HEK293 (cell line): Measurements from ENCODE around the gene DAPP1.
A peak's percentile ranks its signal among the peaks of the same experiment; 100 is the strongest.

Source experiments
- GLI4 ChIP-seq: fragments of 450-650 bp; formaldehyde crosslinking; IDR thresholded peaks from 2 replicates; pipeline ENCODE4 v1.5.1; 2016; ENCODE audit warnings: missing biosample characterization, missing genetic modification characterization
- KLF8 ChIP-seq: fragments of 450-650 bp; formaldehyde crosslinking; IDR thresholded peaks from 2 replicates; pipeline ENCODE4 v1.5.1; 2016; ENCODE audit warnings: missing biosample characterization, missing genetic modification characterization
- PRDM2 ChIP-seq: fragments of 450-650 bp; formaldehyde crosslinking; IDR thresholded peaks from 2 replicates; pipeline ENCODE4 v1.5.1; 2016; ENCODE audit warnings: missing biosample characterization, missing genetic modification characterization, borderline replicate concordance
- SCRT2 ChIP-seq: fragments of 450-650 bp; formaldehyde crosslinking; IDR thresholded peaks from 2 replicates; pipeline ENCODE4 v1.5.1; 2016; ENCODE audit warnings: missing biosample characterization, missing genetic modification characterization
- YY1 ChIP-seq: fragments of 450-650 bp; formaldehyde crosslinking; IDR thresholded peaks from 2 replicates; pipeline ENCODE4 v1.5.1; 2018; ENCODE audit warnings: missing biosample characterization, missing genetic modification characterization
- ZBTB21 ChIP-seq: fragments of 450-650 bp; formaldehyde crosslinking; IDR thresholded peaks from 2 replicates; pipeline ENCODE4 v1.5.1; 2017; ENCODE audit warnings: missing biosample characterization, missing genetic modification characterization
- ZBTB48 ChIP-seq: fragments of 450-650 bp; formaldehyde crosslinking; IDR thresholded peaks from 2 replicates; pipeline ENCODE4 v1.5.1; 2016; ENCODE audit warnings: missing biosample characterization, missing genetic modification characterization
- ZEB2 ChIP-seq: fragments of 450-650 bp; formaldehyde crosslinking; IDR thresholded peaks from 2 replicates; pipeline ENCODE4 v1.5.1; 2016; ENCODE audit warnings: missing biosample characterization, missing genetic modification characterization
- ZFP41 ChIP-seq: fragments of 450-650 bp; formaldehyde crosslinking; IDR thresholded peaks from 2 replicates; pipeline ENCODE4 v1.5.1; 2016; ENCODE audit warnings: missing biosample characterization, missing genetic modification characterization, borderline replicate concordance
- ZNF133 ChIP-seq: fragments of 450-650 bp; formaldehyde crosslinking; IDR thresholded peaks from 2 replicates; pipeline ENCODE4 v1.5.1; 2016; ENCODE audit warnings: missing biosample characterization, missing genetic modification characterization
- ZNF18 ChIP-seq: fragments of 450-650 bp; formaldehyde crosslinking; IDR thresholded peaks from 2 replicates; pipeline ENCODE4 v1.5.1; 2016; ENCODE audit warnings: missing biosample characterization, missing genetic modification characterization
- ZNF2 ChIP-seq: fragments of 450-650 bp; formaldehyde crosslinking; IDR thresholded peaks from 2 replicates; pipeline ENCODE4 v1.5.1; 2016; ENCODE audit warnings: missing biosample characterization, missing genetic modification characterization
- ZNF211 ChIP-seq: fragments of 450-650 bp; formaldehyde crosslinking; IDR thresholded peaks from 2 replicates; pipeline ENCODE4 v1.5.1; 2016; ENCODE audit warnings: low read depth, missing biosample characterization, missing genetic modification characterization
- ZNF23 ChIP-seq: fragments of 450-650 bp; formaldehyde crosslinking; IDR thresholded peaks from 2 replicates; pipeline ENCODE4 v1.5.1; 2016; ENCODE audit warnings: missing biosample characterization, missing genetic modification characterization, borderline replicate concordance
- ZNF274 ChIP-seq, 2 experiments: fragments of 200-500 bp in 1 of 2; fragments of 450-650 bp in 1 of 2; sonication (Bioruptor generic) in 1 of 2; formaldehyde crosslinking in 1 of 2; IDR thresholded peaks; 2 replicates each; pipeline versions ENCODE4 v1.5.1 to v1.6.1; 2014 to 2016; ENCODE audit warnings: borderline replicate concordance in 1 of 2, inconsistent platforms in 1 of 2, low read length in 1 of 2, missing biosample characterization in 1 of 2, missing genetic modification characterization in 1 of 2
- ZNF280D ChIP-seq: fragments of 450-650 bp; formaldehyde crosslinking; IDR thresholded peaks from 2 replicates; pipeline ENCODE4 v1.5.1; 2016; ENCODE audit warnings: missing biosample characterization, missing genetic modification characterization
- ZNF398 ChIP-seq: fragments of 450-650 bp; formaldehyde crosslinking; IDR thresholded peaks from 2 replicates; pipeline ENCODE4 v1.5.1; 2017; ENCODE audit warnings: missing biosample characterization, missing genetic modification characterization
- ZNF426 ChIP-seq: fragments of 450-650 bp; formaldehyde crosslinking; IDR thresholded peaks from 2 replicates; pipeline ENCODE4 v1.5.1; 2017; ENCODE audit warnings: missing biosample characterization, missing genetic modification characterization, mild to moderate bottlenecking, inconsistent platforms, moderate library complexity
- ZNF449 ChIP-seq: fragments of 450-650 bp; formaldehyde crosslinking; IDR thresholded peaks from 2 replicates; pipeline ENCODE4 v1.5.1; 2017; ENCODE audit warnings: missing biosample characterization, mild to moderate bottlenecking, missing genetic modification characterization, moderate library complexity
- ZNF488 ChIP-seq: fragments of 450-650 bp; formaldehyde crosslinking; IDR thresholded peaks from 2 replicates; pipeline ENCODE4 v1.5.1; 2016; ENCODE audit warnings: missing biosample characterization, missing genetic modification characterization
- ZNF501 ChIP-seq: fragments of 450-650 bp; formaldehyde crosslinking; IDR thresholded peaks from 2 replicates; pipeline ENCODE4 v1.5.1; 2016; ENCODE audit warnings: missing biosample characterization, missing genetic modification characterization
- ZNF610 ChIP-seq: fragments of 450-650 bp; formaldehyde crosslinking; IDR thresholded peaks from 2 replicates; pipeline ENCODE4 v1.5.1; 2016; ENCODE audit warnings: missing biosample characterization, missing genetic modification characterization, borderline replicate concordance
- ZNF677 ChIP-seq: fragments of 450-650 bp; IDR thresholded peaks from 2 replicates; pipeline ENCODE4 v1.5.0; 2018; ENCODE audit warnings: missing biosample characterization, mild to moderate bottlenecking, missing genetic modification characterization, moderate library complexity
- ZNF791 ChIP-seq: fragments of 450-650 bp; formaldehyde crosslinking; IDR thresholded peaks from 2 replicates; pipeline ENCODE4 v1.5.1; 2016; ENCODE audit warnings: missing biosample characterization, missing genetic modification characterization

DAPP1 gene

GRCh38 chr4:99894161-99894997 is 77.8 kb downstream of the DAPP1 start, which contains the start of gene LAMTOR3 (continued):
- TF ChIP-seq ZNF18 (tag by site-specific recombination) (no peak), ZNF280D (tag by site-specific recombination) (no peak), ZBTB21 (tag by site-specific recombination) (no peak), KLF8 (tag by site-specific recombination) (peak; percentile 45; the same call in 1 of the 2 replicates), ZFP41 (tag by site-specific recombination) (no peak), ZNF2 (tag by site-specific recombination) (no peak), ZNF23 (tag by site-specific recombination) (no peak), ZNF133 (tag by site-specific recombination) (no peak), YY1 (tag by site-specific recombination) (no peak), ZNF501 (no peak), ZEB2 (tag by site-specific recombination) (no peak), ZNF426 (tag by site-specific recombination) (no peak), SCRT2 (peak; percentile 35; the same call in 1 of the 2 replicates), ZNF610 (tag by site-specific recombination) (no peak), ZNF791 (tag by site-specific recombination) (no peak), PRDM2 (tag by site-specific recombination) (no peak), ZNF211 (tag by site-specific recombination) (no peak), ZNF398 (tag by site-specific recombination) (no peak), GLI4 (tag by site-specific recombination) (no peak), ZNF677 (tag by site-specific recombination) (no peak), ZNF274 (IDR thresholded peaks at IDR 0.05; ENCODE audit: low read length) (no peak), ZNF274 (tag by site-specific recombination; IDR thresholded peaks at IDR 0.05; ENCODE audit: borderline replicate concordance) (no peak), ZBTB48 (tag by site-specific recombination) (no peak), ZNF449 (tag by site-specific recombination) (no peak), ZNF488 (no peak)
